Neural cell (in vitro differentiated cells): Measurements from ENCODE around the gene PAPSS2. TPM values are rescaled to one million over a fixed set of nuclear protein-coding genes. Genes with fewer than 3 reads are reported as not detected.

Experiments used
- H2AFZ ChIP-seq: fragments of 200-600, 300-800 bp; sonication (generic), shearing (Covaris generic); 2 replicates; pipeline ENCODE4 v1.6.0; 2014; ENCODE audit warnings: low read depth, mild to moderate bottlenecking, antibody characterized with exemption, low read length, moderate library complexity
- H3F3A ChIP-seq: fragments of 200-600 bp; shearing (Covaris generic); 2 replicates; pipeline ENCODE4 v1.6.1; 2016; ENCODE audit warnings: mild to moderate bottlenecking, moderate library complexity, mixed read lengths, antibody characterized with exemption, low read length; ENCODE audit not compliant: insufficient read depth, poor library complexity, severe bottlenecking
- H3K27ac ChIP-seq: fragments of 200-600, 300-800 bp; sonication (generic), shearing (Covaris generic); 2 replicates; pipeline ENCODE4 v1.5.1; 2014; ENCODE audit warnings: mild to moderate bottlenecking, low read length, moderate library complexity
- H3K27me3 ChIP-seq: fragments of 300-800, 200-600 bp; sonication (generic), shearing (Covaris generic); 2 replicates; pipeline ENCODE4 v1.6.0; 2014; ENCODE audit warnings: mild to moderate bottlenecking, low read depth, low read length, moderate library complexity; ENCODE audit not compliant: insufficient read depth
- H3K36me3 ChIP-seq: fragments of 300-800, 200-600 bp; sonication (generic), shearing (Covaris generic); 2 replicates; pipeline ENCODE4 v1.5.1; 2014; ENCODE audit warnings: mild to moderate bottlenecking, antibody characterized with exemption, low read length, moderate library complexity; ENCODE audit not compliant: insufficient read depth
- H3K4me2 ChIP-seq: fragments of 300-800, 200-600 bp; sonication (generic), shearing (Covaris generic); 2 replicates; pipeline ENCODE4 v1.6.0; 2014; ENCODE audit warnings: mild to moderate bottlenecking, low read length
- H3K4me3 ChIP-seq: fragments of 300-800, 200-600 bp; sonication (generic), shearing (Covaris generic); 2 replicates; pipeline ENCODE4 v1.5.1; 2014; ENCODE audit warnings: mild to moderate bottlenecking, low read length, moderate library complexity
- H3K79me2 ChIP-seq: fragments of 200-600 bp; shearing (Covaris generic); replicated peaks from 2 replicates; pipeline ENCODE4 v1.6.0; 2014; ENCODE audit warnings: mild to moderate bottlenecking, low read length, moderate library complexity; ENCODE audit not compliant: insufficient read depth
- H3K9ac ChIP-seq: fragments of 300-800, 200-600 bp; sonication (generic), shearing (Covaris generic); 2 replicates; pipeline ENCODE4 v1.6.1; 2016; ENCODE audit warnings: mild to moderate bottlenecking, low read length, mixed read lengths
- H3K9me2 ChIP-seq: fragments of 200-600 bp; shearing (Covaris generic); 2 replicates; pipeline ENCODE4 v1.6.1; 2016; ENCODE audit warnings: mild to moderate bottlenecking, low read length, mixed read lengths; ENCODE audit not compliant: insufficient read depth
- H3K9me3 ChIP-seq: fragments of 200-600, 300-800 bp; sonication (generic), shearing (Covaris generic); 2 replicates; pipeline ENCODE4 v1.6.1; 2016; ENCODE audit warnings: mild to moderate bottlenecking, mixed run types, low read length, moderate library complexity, mixed read lengths
- H4K20me1 ChIP-seq: fragments of 200-600 bp; shearing (Covaris generic); 2 replicates; pipeline ENCODE4 v1.6.1; 2016; ENCODE audit warnings: mild to moderate bottlenecking, mixed run types; ENCODE audit not compliant: insufficient read depth
- EP300 ChIP-seq: fragments of 450-650 bp; conservative IDR thresholded peaks from 2 replicates; pipeline ENCODE4 v1.6.1; 2014; ENCODE audit warnings: antibody characterized with exemption, mild to moderate bottlenecking, moderate library complexity; ENCODE audit not compliant: poor library complexity, severe bottlenecking
- EZH2 ChIP-seq: fragments of 200-600, 300-800 bp; shearing (Covaris generic), sonication (generic); IDR thresholded peaks from 2 replicates; pipeline ENCODE4 v1.6.1; 2014; ENCODE audit warnings: antibody characterized with exemption, low read length, borderline replicate concordance, mild to moderate bottlenecking; ENCODE audit not compliant: insufficient read depth, poor library complexity, severe bottlenecking
- MXI1 ChIP-seq: fragments of 450-650 bp; conservative IDR thresholded peaks from 2 replicates; pipeline ENCODE4 v1.6.1; 2014; ENCODE audit warnings: antibody characterized with exemption, mild to moderate bottlenecking; ENCODE audit not compliant: poor library complexity, severe bottlenecking
- POLR2AphosphoS5 ChIP-seq: IDR thresholded peaks from 2 replicates; pipeline ENCODE4 v1.6.1; 2012
- RAD21 ChIP-seq: fragments of 450-650 bp; conservative IDR thresholded peaks from 2 replicates; pipeline ENCODE4 v1.6.1; 2014; ENCODE audit warnings: antibody characterized with exemption, mild to moderate bottlenecking, moderate library complexity
- REST ChIP-seq: IDR thresholded peaks from 2 replicates; pipeline ENCODE4 v1.6.1; 2012; ENCODE audit warnings: borderline replicate concordance
- SMC3 ChIP-seq: fragments of 450-650 bp; conservative IDR thresholded peaks from 2 replicates; pipeline ENCODE4 v1.6.1; 2014; ENCODE audit warnings: antibody characterized with exemption, mild to moderate bottlenecking, moderate library complexity; ENCODE audit not compliant: poor library complexity
- TAF1 ChIP-seq: IDR thresholded peaks from 2 replicates; pipeline ENCODE4 v1.6.1; 2012; ENCODE audit warnings: low read depth
- polyA plus RNA-seq: library from polyadenylated mRNA; depleted of rRNA; stranded (reverse); fragments of >200 nt; gene quantifications from 2 replicates; pipeline ENCODE4 v1.2.3, GENCODE V29; 2014
- TF ChIP-seq, protein P1 (sequence below): fragments of 450-650 bp; IDR thresholded peaks from 2 replicates; pipeline ENCODE4 v1.5.1; 2014; ENCODE audit warnings: antibody characterized with exemption, mild to moderate bottlenecking, moderate library complexity; ENCODE audit not compliant: poor library complexity, severe bottlenecking

PAPSS2 gene
- polyA plus RNA-seq, 1 donor from 2014 or later = 0.24 TPM

GRCh38 chr10:87622314-87623004, 37.2 kb upstream of the PAPSS2 start:
- Histone ChIP-seq H4K20me1 (no peaks in the 10 kb centered on the region), H3K4me2 (no peak overlapping the region), H3K79me2 (no peaks in the 10 kb centered on the region), H3K9me3 (no peaks in the 10 kb centered on the region), H2AFZ (no peak overlapping the region), H3K27ac (no peak overlapping the region), H3K9ac (no peak overlapping the region), H3F3A (no peaks in the 10 kb centered on the region), H3K27me3 (no peaks in the 10 kb centered on the region), H3K9me2 (no peaks in the 10 kb centered on the region), H3K36me3 (no peaks in the 10 kb centered on the region), H3K4me3 (no peak overlapping the region)
- TF ChIP-seq MXI1 (no peak), RAD21 (no peak), POLR2AphosphoS5 (no peak)
- TF ChIP-seq, protein P1, sequence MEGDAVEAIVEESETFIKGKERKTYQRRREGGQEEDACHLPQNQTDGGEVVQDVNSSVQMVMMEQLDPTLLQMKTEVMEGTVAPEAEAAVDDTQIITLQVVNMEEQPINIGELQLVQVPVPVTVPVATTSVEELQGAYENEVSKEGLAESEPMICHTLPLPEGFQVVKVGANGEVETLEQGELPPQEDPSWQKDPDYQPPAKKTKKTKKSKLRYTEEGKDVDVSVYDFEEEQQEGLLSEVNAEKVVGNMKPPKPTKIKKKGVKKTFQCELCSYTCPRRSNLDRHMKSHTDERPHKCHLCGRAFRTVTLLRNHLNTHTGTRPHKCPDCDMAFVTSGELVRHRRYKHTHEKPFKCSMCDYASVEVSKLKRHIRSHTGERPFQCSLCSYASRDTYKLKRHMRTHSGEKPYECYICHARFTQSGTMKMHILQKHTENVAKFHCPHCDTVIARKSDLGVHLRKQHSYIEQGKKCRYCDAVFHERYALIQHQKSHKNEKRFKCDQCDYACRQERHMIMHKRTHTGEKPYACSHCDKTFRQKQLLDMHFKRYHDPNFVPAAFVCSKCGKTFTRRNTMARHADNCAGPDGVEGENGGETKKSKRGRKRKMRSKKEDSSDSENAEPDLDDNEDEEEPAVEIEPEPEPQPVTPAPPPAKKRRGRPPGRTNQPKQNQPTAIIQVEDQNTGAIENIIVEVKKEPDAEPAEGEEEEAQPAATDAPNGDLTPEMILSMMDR = no peak

DNA sequence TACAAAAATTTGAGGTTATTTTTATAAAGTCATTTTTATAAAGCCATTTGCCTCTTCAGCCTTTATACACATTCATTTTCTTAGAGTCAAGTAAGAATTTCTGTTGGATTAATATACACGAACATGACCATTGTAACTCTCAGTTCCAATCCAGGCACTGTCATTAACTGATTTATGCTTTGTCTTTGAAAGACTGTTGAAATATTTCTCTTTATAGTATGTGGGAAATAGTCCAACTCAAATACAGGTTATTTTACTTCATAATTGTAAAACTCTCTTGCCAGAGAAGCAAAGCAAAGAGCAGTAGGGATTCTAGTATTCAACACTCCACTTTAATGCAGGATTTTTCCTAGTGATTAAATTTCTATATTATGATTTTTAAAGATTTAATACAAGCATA, 36.5 kb upstream of the PAPSS2 start:
- Histone ChIP-seq H3K9me2 (no peaks in the 10 kb centered on the region), H3K9ac (no peak overlapping the region), H4K20me1 (no peaks in the 10 kb centered on the region), H3K27me3 (no peaks in the 10 kb centered on the region), H3K36me3 (no peaks in the 10 kb centered on the region), H3K27ac (no peak overlapping the region), H2AFZ (no peak overlapping the region), H3K4me3 (no peak overlapping the region), H3K4me2 (no peak overlapping the region), H3K79me2 (no peaks in the 10 kb centered on the region), H3F3A (no peaks in the 10 kb centered on the region), H3K9me3 (no peaks in the 10 kb centered on the region)
- TF ChIP-seq EP300 (no peak), MXI1 (no peak), TAF1 (no peak), SMC3 (no peak), EZH2 (no peak), POLR2AphosphoS5 (no peak), RAD21 (no peak), REST (no peak)
- TF ChIP-seq, protein P1 = no peak
